ENCODE results near the gene CCNE1. TPM values are rescaled to one million over a fixed set of nuclear protein-coding genes. Genes with fewer than 3 reads are reported as not detected.

The CCNE1 gene
- total and polyA plus RNA-seq, 2 donors: 2.2 to 3.8 TPM

DNA sequence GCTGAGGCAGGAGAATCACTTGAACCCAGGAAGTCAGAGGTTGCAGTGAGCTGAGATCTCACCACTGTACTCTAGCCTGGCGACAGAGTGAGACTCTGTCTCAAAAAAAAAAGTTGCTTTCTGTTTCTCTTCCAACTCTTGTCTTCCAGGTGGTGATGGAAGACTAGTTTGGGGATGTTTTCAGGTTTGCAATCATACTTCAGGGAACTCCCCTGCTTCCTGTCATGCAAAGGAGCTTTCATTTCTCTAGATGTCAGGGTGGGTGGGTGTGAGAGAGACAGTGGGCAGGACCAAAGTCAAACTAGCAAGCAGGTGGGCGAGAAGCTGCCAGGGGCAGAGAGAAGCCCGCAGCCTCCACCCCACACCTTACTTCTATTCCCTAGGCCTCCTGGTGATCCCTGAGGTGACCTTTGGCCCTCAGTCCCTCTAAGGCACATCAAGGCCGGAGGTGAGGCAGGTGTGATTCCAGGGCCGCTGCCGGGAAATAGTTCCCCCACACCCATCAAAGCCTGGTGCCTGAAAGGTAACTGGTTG lies 25.7 kb downstream of the CCNE1 start:
- Histone ChIP-seq H3K4me3 (ENCODE audit: low read depth, low read length) (no peak overlapping the region), H3K36me3 (ENCODE audit: insufficient read depth) (no peaks in the 10 kb centered on the region), H3K27ac (ENCODE audit: low read depth) (no peak overlapping the region), H3K4me1 (ENCODE audit: insufficient read depth) (no peaks in the 10 kb centered on the region)
- WGBS: 65% methylated on average over 6 of the region's 6 CpGs
- no peak for DNase-seq (ENCODE audit: extremely low spot score)

DNA sequence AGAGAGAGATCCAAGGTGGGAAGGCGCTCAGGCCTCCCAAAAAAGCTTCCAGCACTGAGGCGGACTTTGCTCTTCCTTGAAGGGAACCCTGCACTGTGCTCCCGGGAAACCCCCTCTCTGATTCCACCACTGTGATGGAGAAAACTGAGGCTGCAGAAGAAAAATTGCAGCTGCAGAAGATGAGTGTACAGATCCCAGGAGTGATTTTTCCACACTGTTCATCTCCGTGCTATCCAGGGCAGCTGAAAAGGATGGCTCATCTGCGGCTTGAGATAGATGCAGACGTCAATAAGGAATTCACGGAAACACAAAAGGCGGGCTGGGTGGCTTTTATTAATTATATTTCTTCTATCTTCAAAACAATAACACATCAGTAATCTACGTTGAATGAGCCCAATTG lies 26.2 kb downstream of the CCNE1 start:
- Histone ChIP-seq H3K4me1 (ENCODE audit: insufficient read depth) (no peaks in the 10 kb centered on the region), H3K27ac (ENCODE audit: low read depth) (no peak overlapping the region), H3K36me3 (ENCODE audit: insufficient read depth) (no peaks in the 10 kb centered on the region), H3K4me3 (ENCODE audit: low read depth, low read length) (no peak overlapping the region)
- 84% methylated on average over 9 of the region's 9 CpGs for WGBS
- DNase-seq (ENCODE audit: extremely low spot score): no peak

DNA sequence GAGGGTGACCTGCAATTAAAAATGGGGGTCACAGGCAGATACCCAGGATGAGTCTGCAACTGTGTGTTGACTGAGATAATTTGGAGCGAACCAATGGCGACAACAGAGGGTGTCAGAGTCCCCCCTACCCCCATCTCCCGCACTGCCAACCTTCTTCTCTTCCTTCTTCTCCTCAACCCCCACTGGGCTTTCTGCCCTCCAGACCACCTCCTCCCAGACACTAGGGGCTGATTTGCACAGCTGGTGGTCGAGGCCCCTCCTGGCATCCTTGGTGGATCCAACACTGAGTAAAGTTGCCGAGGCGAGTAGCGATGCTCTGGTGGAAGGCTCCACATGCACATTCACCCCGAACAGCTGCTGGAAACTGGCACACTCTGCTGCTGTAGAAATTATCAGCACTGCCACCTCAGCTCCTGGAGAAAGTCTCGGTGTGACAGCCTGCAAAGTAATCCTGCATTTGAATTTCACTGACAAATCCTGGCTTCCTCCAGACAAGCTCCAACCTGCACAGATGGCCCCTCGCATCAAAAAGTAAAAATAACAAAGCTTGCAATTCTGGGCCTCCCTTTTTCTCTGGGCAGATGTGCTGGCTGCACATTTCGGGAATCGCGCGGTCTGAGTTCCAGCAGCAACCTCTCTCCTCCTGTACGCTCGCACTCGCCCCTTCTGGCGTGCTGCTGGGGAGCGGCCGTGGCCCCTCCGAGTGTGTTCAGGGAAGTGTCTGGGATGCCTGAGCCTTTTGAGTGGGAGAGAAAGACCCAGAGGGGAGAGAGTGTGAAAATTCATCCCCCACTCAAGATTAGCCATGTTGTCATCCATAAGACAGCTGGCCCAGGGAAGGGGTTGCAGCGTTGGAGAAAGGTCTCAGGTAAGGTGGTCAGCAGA lies 28.5 kb downstream of the CCNE1 start:
- H3K4me3 ChIP-seq (ENCODE audit: low read depth, low read length): no peak overlapping the region
- H3K4me1 ChIP-seq (ENCODE audit: insufficient read depth): no peaks in the 10 kb centered on the region
- no peak for DNase-seq (ENCODE audit: extremely low spot score)
- no peak overlapping the region for H3K27ac ChIP-seq (ENCODE audit: low read depth)
- WGBS: 55% methylated on average over 22 of the region's 22 CpGs
- no peaks in the 10 kb centered on the region for H3K36me3 ChIP-seq (ENCODE audit: insufficient read depth)

DNA sequence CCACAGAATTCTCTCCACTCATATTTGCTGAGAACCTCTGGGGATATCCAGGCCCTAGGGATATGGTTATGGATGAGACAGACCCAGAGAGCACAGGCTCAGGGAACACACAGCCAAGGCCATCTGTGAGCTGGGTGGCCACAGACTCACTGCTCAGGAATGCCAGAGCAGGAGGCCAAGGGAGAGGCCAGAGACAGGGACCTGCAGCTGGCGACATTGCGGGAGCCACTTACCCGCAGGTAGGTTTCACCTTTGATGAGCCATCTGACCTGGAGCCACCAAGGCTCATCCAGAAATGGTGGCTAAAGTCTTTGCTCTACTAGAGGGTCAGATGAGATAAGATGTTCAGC lies 29.4 kb downstream of the CCNE1 start:
- 88% methylated on average over 3 of the region's 3 CpGs for WGBS
- no peaks in the 10 kb centered on the region for H3K4me1 ChIP-seq (ENCODE audit: insufficient read depth)
- H3K27ac ChIP-seq (ENCODE audit: low read depth): no peak overlapping the region
- DNase-seq (ENCODE audit: extremely low spot score): no peak
- H3K4me3 ChIP-seq (ENCODE audit: low read depth, low read length): no peak overlapping the region
- H3K36me3 ChIP-seq (ENCODE audit: insufficient read depth): no peaks in the 10 kb centered on the region

DNA sequence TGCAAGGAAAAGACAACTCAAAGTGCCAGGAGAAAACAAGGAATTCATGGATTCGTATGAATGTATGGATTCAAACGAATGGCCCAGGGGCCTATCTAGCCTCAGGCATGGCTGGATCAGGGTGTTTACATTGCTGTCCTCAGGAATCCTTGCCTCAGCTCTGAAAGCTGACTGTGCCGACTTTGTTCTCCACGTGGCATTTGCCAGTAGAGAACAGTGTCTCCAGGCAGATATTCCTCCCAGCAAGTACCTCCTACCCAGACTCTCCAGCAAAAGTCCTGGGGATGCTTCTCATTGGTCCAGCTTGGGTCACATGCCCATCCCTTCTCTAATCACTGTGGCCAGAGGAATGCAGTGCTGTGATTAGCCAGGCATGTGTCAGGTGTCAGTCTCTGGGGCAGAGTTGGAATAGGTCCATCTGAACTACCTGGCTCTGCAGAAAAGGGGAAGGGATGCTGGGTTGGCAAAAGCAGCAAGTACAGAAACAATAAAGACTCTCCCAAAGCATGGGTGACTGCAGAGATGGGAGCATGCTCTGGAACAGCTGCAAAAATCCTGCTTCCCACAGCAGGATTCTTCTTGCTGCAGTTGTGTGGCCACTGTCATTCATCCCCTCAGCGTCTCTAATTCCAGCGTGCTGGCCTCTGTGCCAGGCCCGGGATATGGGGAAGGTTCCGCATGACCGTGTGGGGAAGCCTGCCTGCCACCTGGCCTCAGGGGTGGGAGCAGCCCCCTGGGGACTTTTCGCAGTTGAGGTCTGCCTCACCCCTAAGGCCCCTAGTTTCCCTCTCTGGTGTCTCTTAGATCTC lies 30.0 kb downstream of the CCNE1 start:
- DNase-seq (ENCODE audit: extremely low spot score): no peak
- no peaks in the 10 kb centered on the region for H3K36me3 ChIP-seq (ENCODE audit: insufficient read depth)
- H3K4me1 ChIP-seq (ENCODE audit: insufficient read depth): no peaks in the 10 kb centered on the region
- WGBS: 76% methylated on average over 10 of the region's 10 CpGs
- H3K4me3 ChIP-seq (ENCODE audit: low read depth, low read length): no peak overlapping the region
- no peak overlapping the region for H3K27ac ChIP-seq (ENCODE audit: low read depth)

DNA sequence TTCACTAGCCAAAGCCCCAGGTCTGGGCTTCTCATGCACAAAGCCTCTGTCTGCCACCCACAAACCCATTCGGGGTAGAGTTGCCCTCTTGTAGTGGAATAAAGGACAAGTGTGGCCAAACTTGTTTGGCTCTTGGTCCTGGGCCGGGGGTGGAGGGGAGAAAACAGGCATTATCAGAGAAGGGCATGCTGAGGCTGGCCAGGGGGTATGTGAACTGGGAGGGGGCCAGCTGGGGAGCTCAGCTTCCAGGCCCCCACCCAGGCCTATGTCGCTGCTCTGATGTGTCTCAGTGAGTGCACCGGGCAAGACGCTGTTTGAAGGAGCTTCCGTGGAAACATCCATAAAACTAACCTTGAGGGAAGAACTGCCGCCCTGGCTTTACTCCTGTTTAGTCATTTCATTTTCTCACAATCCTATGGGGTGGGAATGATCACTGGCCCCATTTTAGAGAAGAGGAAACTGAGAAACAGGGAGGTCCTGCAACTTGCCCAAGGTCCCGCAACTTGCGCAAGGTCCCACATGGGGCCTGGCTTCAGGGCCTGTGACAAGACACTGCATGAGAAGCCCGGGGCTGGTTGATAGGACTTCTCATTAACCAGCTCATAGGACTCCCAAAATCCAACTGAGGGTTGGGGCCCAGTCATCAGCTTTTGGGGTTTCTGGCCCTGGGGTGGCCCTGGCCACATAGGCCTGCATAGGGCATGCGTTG lies 30.8 kb downstream of the CCNE1 start:
- Histone ChIP-seq H3K27ac (ENCODE audit: low read depth) (no peak overlapping the region), H3K4me1 (ENCODE audit: insufficient read depth) (no peaks in the 10 kb centered on the region), H3K36me3 (ENCODE audit: insufficient read depth) (no peaks in the 10 kb centered on the region), H3K4me3 (ENCODE audit: low read depth, low read length) (no peak overlapping the region)
- DNase-seq (ENCODE audit: extremely low spot score): no peak
- 80% methylated on average over 11 of the region's 11 CpGs for WGBS

DNA sequence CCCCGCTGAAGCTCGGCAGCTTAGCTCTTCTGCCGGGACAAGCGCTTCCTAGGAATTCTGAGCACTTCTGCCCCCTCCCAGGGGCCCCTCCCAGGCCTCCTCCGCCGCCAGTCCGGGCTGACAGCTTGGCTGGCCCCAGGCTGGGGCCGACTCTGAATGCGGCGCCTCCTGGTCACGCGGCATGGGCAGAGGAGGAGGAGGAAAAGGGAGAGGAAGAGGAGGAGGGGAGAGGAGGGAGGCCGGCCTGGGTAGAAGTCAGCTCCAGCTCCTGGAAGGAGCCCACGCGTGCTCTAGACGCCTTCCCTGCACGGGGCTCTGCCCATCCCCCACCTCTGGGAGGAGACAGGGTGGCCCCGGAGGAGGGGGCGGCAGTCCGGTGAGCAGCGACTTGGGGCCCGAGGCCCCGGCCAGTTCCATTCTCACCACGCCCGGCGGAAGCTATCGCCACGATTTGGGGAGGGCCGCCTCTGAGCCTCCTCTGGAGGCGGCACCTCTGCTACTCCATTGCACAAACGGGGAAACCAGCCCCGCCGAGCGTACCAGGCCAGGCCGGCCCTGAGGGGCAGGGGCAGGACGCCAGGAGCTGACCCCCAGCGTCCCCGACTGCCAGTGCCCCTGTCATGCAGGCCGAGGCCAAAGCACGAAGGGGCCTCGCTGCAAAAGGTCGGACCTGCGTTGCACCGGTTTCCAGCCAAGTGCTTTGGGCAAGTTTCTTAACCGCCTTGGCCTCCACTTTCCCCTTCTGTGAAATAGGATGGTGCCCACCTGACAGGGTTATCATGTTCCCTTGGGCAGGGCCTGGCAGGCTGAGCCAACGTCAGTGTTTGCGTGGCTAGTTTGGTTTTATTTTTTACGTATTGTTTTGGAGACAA lies 31.6 kb downstream of the CCNE1 start:
- Histone ChIP-seq H3K36me3 (ENCODE audit: insufficient read depth) (no peaks in the 10 kb centered on the region), H3K4me3 (ENCODE audit: low read depth, low read length) (peak overlapping the region; percentile 3), H3K27ac (ENCODE audit: low read depth) (no peak overlapping the region), H3K4me1 (ENCODE audit: insufficient read depth) (no peaks in the 10 kb centered on the region)
- no peak for DNase-seq (ENCODE audit: extremely low spot score)
- 5% methylated on average over 48 of the region's 48 CpGs for WGBS

DNA sequence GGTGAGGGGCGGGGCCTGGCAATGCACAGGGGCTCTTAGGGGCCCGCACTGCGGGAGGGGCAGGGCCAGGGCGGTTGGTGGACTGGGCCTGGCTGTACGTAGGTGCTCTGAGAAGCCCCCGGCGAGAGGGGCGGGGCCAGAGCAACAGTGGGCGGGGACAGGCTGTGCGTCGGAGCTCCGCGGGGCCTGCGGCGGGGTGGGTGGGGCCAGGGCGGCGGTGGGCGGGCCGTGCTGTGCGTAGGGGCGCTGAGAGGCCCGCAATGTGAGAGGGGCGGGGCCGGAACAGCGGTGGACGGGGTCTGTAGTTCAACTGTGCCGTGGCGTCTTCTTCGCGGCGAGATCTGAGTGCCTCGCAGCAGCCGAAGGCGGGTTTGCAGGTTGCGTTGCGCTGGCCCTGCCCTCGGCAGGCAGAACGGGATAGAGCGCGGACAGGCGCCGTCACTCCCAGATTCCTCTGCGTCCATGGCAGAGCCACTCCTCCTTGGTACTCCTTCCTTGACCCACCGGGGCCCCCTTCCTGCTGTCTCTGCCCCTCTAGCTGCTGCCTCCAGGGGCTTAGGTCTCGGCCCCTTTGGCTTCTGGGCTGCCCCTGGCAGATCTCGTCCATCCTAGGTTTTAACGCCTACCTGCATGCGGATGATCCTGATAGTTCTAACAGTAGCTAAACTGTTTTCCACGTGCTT lies 33.2 kb downstream of the CCNE1 start:
- Histone ChIP-seq H3K36me3 (ENCODE audit: insufficient read depth) (no peaks in the 10 kb centered on the region), H3K27ac (ENCODE audit: low read depth) (peak overlapping the region; percentile 96), H3K4me1 (ENCODE audit: insufficient read depth) (no peaks in the 10 kb centered on the region), H3K4me3 (ENCODE audit: low read depth, low read length) (peak overlapping the region; percentile 74)
- WGBS: under 1% methylated on average over 49 of the region's 49 CpGs
- DNase-seq (ENCODE audit: extremely low spot score): peak; percentile 81

DNA sequence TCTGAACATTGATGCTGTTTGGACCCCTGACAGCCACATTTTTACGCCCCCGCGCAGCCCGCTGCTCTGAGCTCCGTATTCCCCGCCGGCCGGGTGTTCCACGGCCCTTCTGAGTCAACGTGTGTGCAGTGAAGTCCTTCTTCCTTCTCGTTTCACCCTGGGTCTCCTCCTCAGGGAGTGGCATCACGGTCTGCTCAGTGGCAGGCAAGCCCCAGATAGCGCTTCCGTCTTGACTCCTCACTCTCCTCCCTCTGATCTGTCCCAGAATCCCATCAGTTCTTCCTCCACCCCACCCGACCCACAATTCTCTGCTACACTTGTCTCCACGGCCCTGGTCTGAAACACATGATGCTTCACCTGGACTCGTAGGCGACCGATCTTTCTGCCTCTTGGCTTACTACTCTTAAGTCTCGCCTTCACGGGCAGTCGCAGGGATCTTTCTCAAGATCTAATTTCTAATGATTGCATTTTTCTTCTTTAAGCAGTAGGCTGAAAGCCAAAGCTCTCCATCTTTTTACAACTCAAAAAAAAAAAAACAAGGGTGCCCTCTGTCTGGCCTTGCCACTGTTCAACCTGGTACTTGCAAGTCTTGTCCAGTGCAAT lies 33.9 kb downstream of the CCNE1 start:
- no peak for DNase-seq (ENCODE audit: extremely low spot score)
- Histone ChIP-seq H3K4me1 (ENCODE audit: insufficient read depth) (no peaks in the 10 kb centered on the region), H3K4me3 (ENCODE audit: low read depth, low read length) (peak overlapping the region; percentile 74), H3K27ac (ENCODE audit: low read depth) (no peak overlapping the region), H3K36me3 (ENCODE audit: insufficient read depth) (no peaks in the 10 kb centered on the region)
- WGBS: 3% methylated on average over 22 of the region's 22 CpGs

DNA sequence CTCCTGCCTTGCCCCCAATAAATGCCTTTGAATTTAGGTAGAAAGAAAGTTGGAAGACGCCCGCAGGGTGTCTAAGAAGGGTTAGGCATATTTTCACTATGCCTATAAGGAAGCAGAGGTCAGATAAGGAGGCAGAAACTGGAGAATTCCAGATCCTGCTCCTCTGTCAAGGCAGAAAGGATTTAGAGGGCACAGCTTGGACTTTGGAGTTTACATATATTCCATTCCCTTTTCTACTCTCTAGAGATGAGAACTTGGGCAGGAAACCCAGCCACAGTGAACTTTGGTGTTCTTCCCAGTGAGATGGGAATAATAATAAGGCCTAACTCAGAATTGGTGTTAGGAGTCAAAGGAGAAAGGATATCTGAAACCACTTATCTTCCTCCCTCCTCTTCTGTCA lies 37.4 kb downstream of the CCNE1 start:
- H3K27ac ChIP-seq (ENCODE audit: low read depth): no peak overlapping the region
- DNase-seq (ENCODE audit: extremely low spot score): no peak
- no peak overlapping the region for H3K4me3 ChIP-seq (ENCODE audit: low read depth, low read length)
- no peaks in the 10 kb centered on the region for H3K36me3 ChIP-seq (ENCODE audit: insufficient read depth)
- no peaks in the 10 kb centered on the region for H3K4me1 ChIP-seq (ENCODE audit: insufficient read depth)
- WGBS: 52% methylated on average over 2 of the region's 2 CpGs

DNA sequence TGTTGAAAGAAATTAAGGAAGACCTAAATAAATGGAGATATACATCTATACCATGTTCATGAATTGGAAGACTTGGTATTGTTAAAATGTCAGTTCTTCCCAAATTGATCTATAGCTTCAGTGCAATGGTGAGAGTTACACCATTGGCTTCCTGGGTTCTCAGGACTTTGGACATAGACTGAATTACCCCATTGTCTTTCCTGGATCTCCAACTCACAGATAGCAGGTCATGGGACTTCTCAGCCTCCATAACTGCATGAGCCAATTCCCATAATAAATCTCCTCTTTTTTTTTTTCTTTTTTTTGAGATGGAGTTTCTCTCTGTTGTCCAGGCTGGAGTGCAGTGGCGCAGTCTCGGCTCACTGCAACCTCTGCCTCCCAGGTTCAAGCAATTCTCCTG lies 38.7 kb downstream of the CCNE1 start:
- WGBS: 87% methylated on average over 2 of the region's 2 CpGs
- Histone ChIP-seq H3K4me1 (ENCODE audit: insufficient read depth) (no peaks in the 10 kb centered on the region), H3K4me3 (ENCODE audit: low read depth, low read length) (no peak overlapping the region), H3K27ac (ENCODE audit: low read depth) (no peak overlapping the region), H3K36me3 (ENCODE audit: insufficient read depth) (no peaks in the 10 kb centered on the region)
- no peak for DNase-seq (ENCODE audit: extremely low spot score)

All from urinary bladder (tissue), 4 donors.